ENCODE data around the gene HOXA11. TPM values are rescaled to one million over a fixed set of nuclear protein-coding genes. Genes with fewer than 3 reads are reported as not detected.
A peak's percentile ranks its signal among the peaks of the same experiment; 100 is the strongest.

Gene HOXA11
- total and polyA plus RNA-seq, 7 experiments from 2014 or later, result not detected

DNA sequence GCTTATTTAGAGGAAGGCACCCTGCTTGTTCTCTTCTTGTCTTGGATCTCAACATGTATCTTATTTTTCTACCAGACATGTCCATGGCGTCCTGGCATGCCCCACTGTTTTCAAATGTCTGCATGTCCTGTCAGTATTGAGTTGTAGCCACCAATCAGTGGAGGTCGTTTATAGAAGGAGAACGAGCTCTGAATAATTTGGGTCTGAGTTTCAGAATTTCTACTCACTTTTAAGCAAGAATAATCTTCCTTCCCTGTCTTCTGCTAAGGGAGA, 17.8 kb upstream of the HOXA11 start:
- H3K36me3 ChIP-seq (ENCODE audit: control insufficient read depth in 2 of 3, insufficient read depth in 3 of 3, low read length in 3 of 3), result no peaks in the 10 kb centered on the region
- peaks cover 15 to 18% of the 10 kb centered on the region in 2 donors for H3K4me1 ChIP-seq (ENCODE audit: control insufficient read depth in 2 of 2, insufficient read depth in 2 of 2, low read length in 2 of 2)
- Mint-ChIP-seq H3K27ac (no peak overlapping the region), H3K4me3 (peak overlapping the region in 3 of 10 donors; percentile 49 to 75 (median 74)), H3K9me3 (peaks cover 0 to 13% (median 3%) of the 10 kb centered on the region in 11 donors), H3K27me3 (peaks cover 83 to 89% (median 86%) of the 10 kb centered on the region in 5 donors), H3K4me1 (peaks cover 9 to 59% (median 52%) of the 10 kb centered on the region in 7 donors), H3K36me3 (peaks cover 0 to 5% (median 0%) of the 10 kb centered on the region in 5 donors)
- H3K27ac ChIP-seq (ENCODE audit: low read depth, low read length), result no peak overlapping the region
- H3K4me3 ChIP-seq (ENCODE audit: low read length), result no peak overlapping the region
- H3K27me3 ChIP-seq (ENCODE audit: control insufficient read depth in 2 of 2, insufficient read depth in 2 of 2, low read length in 2 of 2), result peaks cover 25 to 59% of the 10 kb centered on the region in 2 donors
- no peaks in the 10 kb centered on the region for H3K9me3 ChIP-seq (ENCODE audit: control insufficient read depth in 2 of 3, low read length in 3 of 3)
- ChIA-PET POLR2A (no interaction called here), CTCF (interaction anchor here (1.1 kb wide), 1 partner anchor 817 kb away, joined by 3 read pairs; no protein-coding TSS in a partner anchor)
- ATAC-seq (no peak), DNase-seq (no peak)
- intact Hi-C loops (cut with micrococcal nuclease), result loop anchor here in 1 of 2 donors (5.0 kb wide), 1 partner anchor 40 kb away; the partner anchor contains the start of gene EVX1

DNA sequence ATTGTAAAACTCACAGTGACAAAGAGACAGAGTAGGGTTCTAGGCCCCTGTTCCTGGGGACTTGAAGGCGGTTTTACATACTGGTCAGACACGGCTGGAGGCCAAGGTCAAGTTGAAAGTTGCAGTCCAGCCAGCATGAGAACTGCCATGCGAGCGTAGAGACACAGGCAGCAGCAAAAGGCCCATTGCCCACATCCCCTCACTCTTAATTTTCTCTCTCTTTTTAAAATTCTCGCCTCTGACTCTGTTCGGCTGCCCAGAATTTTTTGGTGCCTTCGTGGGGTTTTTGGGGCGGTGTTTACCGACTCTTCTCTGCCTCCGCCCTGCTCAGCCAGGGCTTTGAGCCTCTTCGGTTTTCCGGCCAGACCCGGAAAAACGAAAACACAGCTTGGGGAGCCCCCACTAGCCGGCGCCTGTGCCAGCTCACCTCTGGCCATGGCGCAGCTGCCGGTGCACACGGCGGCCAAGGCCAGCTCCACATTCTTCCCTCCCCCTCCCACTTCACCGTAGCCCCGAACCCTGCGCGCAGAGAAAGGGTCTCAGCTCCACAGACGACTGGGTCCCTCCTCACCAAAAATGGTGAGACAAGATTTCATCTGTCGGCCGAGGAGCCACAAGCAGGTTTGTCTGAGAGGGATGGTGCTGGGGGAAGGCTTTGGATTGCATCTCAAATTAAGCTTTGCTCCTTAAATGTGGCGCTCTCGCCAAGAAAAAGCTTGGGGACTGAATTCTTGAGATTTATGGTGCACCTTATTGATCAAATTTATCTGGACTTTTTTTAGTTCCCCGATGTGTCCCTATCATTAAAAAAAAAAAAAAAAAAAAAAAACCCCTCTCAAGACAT, 17.2 kb upstream of the HOXA11 start:
- ChIA-PET POLR2A (no interaction called here), CTCF (interaction anchor here (1.1 kb wide), 1 partner anchor 817 kb away, joined by 3 read pairs; no protein-coding TSS in a partner anchor)
- Mint-ChIP-seq H3K9me3 (peaks cover 0 to 14% (median 3%) of the 10 kb centered on the region in 11 donors), H3K4me3 (peak overlapping the region in 8 of 10 donors; percentile 30 to 85 (median 46)), H3K27ac (no peak overlapping the region), H3K27me3 (peaks cover 83 to 89% (median 86%) of the 10 kb centered on the region in 5 donors), H3K36me3 (peaks cover 0 to 5% (median 0%) of the 10 kb centered on the region in 5 donors), H3K4me1 (peaks cover 9 to 61% (median 52%) of the 10 kb centered on the region in 7 donors)
- Histone ChIP-seq H3K9me3 (ENCODE audit: control insufficient read depth in 2 of 3, low read length in 3 of 3) (no peaks in the 10 kb centered on the region), H3K27me3 (ENCODE audit: control insufficient read depth in 2 of 2, insufficient read depth in 2 of 2, low read length in 2 of 2) (peaks cover 28 to 59% of the 10 kb centered on the region in 2 donors), H3K4me1 (ENCODE audit: control insufficient read depth in 2 of 2, insufficient read depth in 2 of 2, low read length in 2 of 2) (peaks cover 15 to 18% of the 10 kb centered on the region in 2 donors), H3K4me3 (ENCODE audit: low read length) (no peak overlapping the region), H3K36me3 (ENCODE audit: control insufficient read depth in 2 of 3, insufficient read depth in 3 of 3, low read length in 3 of 3) (no peaks in the 10 kb centered on the region), H3K27ac (ENCODE audit: low read depth, low read length) (no peak overlapping the region)
- no peak for DNase-seq
- ATAC-seq, result no peak
- intact Hi-C loops (cut with micrococcal nuclease), result loop anchor here in 1 of 2 donors (5.0 kb wide), 1 partner anchor 40 kb away; the partner anchor contains the start of gene EVX1

DNA sequence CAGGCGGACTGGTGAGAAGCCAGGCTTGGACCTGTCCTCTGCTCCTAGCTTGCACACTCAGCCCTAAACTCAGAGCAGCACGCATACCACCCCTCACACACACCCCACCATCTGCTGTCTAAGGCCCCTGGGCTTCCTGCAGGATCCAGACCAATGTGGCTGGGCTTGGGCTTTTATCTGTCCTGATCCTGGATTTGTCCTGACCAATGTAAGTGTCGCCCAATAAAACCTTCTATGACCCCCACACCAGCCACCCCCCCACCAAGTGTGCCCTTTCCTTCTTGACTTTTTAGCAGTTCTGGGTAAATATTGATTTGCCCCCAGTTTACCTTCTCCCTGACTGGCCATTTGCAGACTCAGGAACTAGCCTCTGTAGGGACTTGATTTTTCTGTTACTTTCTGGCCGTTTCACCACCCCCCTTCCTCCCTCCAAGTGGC, 16.6 kb upstream of the HOXA11 start:
- Histone ChIP-seq H3K27ac (ENCODE audit: low read depth, low read length) (no peak overlapping the region), H3K9me3 (ENCODE audit: control insufficient read depth in 2 of 3, low read length in 3 of 3) (no peaks in the 10 kb centered on the region), H3K4me3 (ENCODE audit: low read length) (no peak overlapping the region), H3K36me3 (ENCODE audit: control insufficient read depth in 2 of 3, insufficient read depth in 3 of 3, low read length in 3 of 3) (no peaks in the 10 kb centered on the region), H3K4me1 (ENCODE audit: control insufficient read depth in 2 of 2, insufficient read depth in 2 of 2, low read length in 2 of 2) (peaks cover 15 to 18% of the 10 kb centered on the region in 2 donors), H3K27me3 (ENCODE audit: control insufficient read depth in 2 of 2, insufficient read depth in 2 of 2, low read length in 2 of 2) (peaks cover 28 to 59% of the 10 kb centered on the region in 2 donors)
- POLR2A ChIA-PET, result no interaction called here
- H3K4me1 Mint-ChIP-seq, result peaks cover 9 to 60% (median 52%) of the 10 kb centered on the region in 7 donors
- intact Hi-C loops (cut with micrococcal nuclease), result loop anchor here (2.0 to 5.0 kb wide), 2 partner anchors 17 to 41 kb away; partner anchors contain the start of genes EVX1 (in 1 of the 2) and HOXA11 (in 1 of the 2)
- peaks cover 0 to 14% (median 3%) of the 10 kb centered on the region in 11 donors for H3K9me3 Mint-ChIP-seq
- peak overlapping the region in 1 of 9 donors; percentile 65 for H3K27ac Mint-ChIP-seq
- H3K36me3 Mint-ChIP-seq, result peaks cover 0 to 5% (median 0%) of the 10 kb centered on the region in 5 donors
- CTCF ChIA-PET, result no interaction called here
- H3K27me3 Mint-ChIP-seq, result peaks cover 83 to 89% (median 86%) of the 10 kb centered on the region in 5 donors
- peak overlapping the region in 7 of 10 donors; percentile 69 to 85 (median 75) for H3K4me3 Mint-ChIP-seq
- DNase-seq (no peak), ATAC-seq (no peak)

DNA sequence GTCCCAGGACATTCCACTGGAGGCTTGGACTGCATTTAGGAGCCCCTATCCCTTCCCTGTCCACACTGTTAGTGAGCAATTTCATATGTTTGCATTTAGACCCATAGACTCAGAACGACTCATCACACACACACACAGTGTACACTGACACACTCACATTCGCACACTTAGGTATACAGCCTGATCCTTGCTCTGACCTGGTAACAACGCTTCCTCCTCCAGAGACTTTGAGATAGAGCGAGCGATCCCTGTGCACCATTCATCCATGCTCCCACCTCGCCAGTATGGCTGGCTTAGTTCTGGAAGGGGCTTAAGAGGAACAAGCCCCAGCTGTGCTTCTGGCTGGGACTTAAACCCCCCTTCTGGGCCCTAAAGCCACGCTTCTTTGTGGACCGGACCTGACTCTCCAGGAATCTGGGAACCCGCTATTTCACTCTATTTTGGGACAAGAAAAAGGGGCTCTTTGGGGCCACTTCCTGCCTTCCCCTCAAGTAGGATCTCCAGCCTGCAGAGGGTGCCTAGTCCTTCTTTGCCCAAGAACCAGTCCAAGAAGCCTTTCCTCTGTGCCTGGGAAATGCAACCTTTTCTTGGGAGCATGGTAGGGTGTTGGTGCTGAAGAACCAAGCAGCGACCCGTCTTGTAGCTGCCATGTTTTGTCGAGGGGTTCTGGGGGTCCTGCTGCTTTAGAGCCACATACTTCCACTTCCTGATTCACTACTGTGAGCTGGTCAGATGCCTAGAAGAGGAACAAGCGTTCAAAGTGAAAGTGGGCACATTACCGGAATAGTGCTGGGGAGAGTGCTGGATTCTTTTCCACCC, 15.9 kb upstream of the HOXA11 start:
- H3K4me3 ChIP-seq (ENCODE audit: low read length), result peak overlapping the region; percentile 11
- ATAC-seq, result peak; percentile 46
- Mint-ChIP-seq H3K27ac (peak overlapping the region in 4 of 9 donors; percentile 18 to 86 (median 68)), H3K9me3 (peaks cover 0 to 14% (median 1%) of the 10 kb centered on the region in 11 donors), H3K27me3 (peaks cover 82 to 88% (median 85%) of the 10 kb centered on the region in 5 donors), H3K4me3 (peak overlapping the region; percentile 41 to 85 (median 76)), H3K36me3 (peaks cover 0 to 5% (median 0%) of the 10 kb centered on the region in 5 donors), H3K4me1 (peaks cover 9 to 59% (median 52%) of the 10 kb centered on the region in 7 donors)
- CTCF ChIA-PET, result no interaction called here
- no peaks in the 10 kb centered on the region for H3K9me3 ChIP-seq (ENCODE audit: control insufficient read depth in 2 of 3, low read length in 3 of 3)
- intact Hi-C loops (cut with micrococcal nuclease), result loop anchor here (2.0 to 5.0 kb wide), 2 partner anchors 16 to 41 kb away; partner anchors contain the start of genes EVX1 (in 1 of the 2) and HOXA11 (in 1 of the 2)
- POLR2A ChIA-PET, result no interaction called here
- peaks cover 15 to 18% of the 10 kb centered on the region in 2 donors for H3K4me1 ChIP-seq (ENCODE audit: control insufficient read depth in 2 of 2, insufficient read depth in 2 of 2, low read length in 2 of 2)
- no peaks in the 10 kb centered on the region for H3K36me3 ChIP-seq (ENCODE audit: control insufficient read depth in 2 of 3, insufficient read depth in 3 of 3, low read length in 3 of 3)
- H3K27ac ChIP-seq (ENCODE audit: low read depth, low read length), result no peak overlapping the region
- DNase-seq, result no peak
- H3K27me3 ChIP-seq (ENCODE audit: control insufficient read depth in 2 of 2, insufficient read depth in 2 of 2, low read length in 2 of 2), result peaks cover 27 to 60% of the 10 kb centered on the region in 2 donors

DNA sequence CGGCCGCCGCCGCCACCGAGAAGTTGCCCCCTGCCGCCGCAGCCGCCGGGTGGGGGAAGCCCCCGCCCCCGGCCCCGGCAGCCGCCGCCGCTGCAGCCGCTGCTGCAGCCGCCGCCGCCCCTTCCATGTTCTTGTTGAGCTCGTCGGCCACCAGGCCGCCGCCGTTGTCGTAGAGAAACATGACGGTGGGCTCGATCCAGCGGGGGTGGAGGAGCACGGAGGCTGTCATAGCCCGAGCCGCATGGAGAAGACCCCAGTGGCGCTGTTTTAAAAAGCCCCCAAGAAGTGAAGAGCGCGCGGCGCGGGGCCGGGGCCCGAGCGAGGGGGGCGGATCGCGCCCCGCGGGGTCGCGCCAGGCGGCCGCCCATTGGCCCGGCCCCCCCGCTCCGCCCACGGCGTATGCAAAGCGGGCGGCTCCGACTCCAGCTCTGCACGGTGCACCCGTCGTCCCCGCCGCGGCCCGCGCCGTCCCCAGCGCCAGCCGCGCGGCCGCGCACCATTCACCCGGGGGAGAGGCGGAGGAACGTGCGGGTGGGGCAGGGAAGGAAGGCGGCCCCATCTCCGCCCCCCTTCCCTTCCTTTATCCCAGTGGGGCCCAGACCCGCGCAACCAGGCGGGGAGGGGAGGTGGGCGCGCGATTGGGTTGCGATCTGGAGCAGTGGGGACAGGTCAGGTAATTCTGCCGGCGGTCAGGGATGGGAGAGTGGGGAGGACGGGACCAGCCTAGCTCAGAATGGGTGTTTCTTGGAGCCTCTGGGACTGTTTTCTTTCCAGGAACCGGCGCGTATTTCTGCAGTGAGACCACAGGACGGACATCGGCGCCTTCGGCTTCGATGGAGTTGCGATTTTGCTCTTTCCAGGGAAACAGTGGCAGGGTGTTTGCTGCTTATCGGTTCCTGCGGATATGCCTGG, 15.1 kb upstream of the HOXA11 start, which contains the start of gene HOXA13:
HOXA13 (minus strand) TSS at position 243 of the 912 bp plus-strand sequence; CDS start at position 229, 14 bp downstream.
- Mint-ChIP-seq H3K4me1 (peaks cover 9 to 51% (median 45%) of the 10 kb centered on the region in 7 donors), H3K9me3 (peaks cover 0 to 12% (median 0%) of the 10 kb centered on the region in 11 donors), H3K27ac (peak within 1 kb of the TSS in 4 of 9 donors; percentile 65 to 86 (median 69)), H3K27me3 (peaks cover 83 to 87% (median 86%) of the 10 kb centered on the region in 5 donors), H3K36me3 (peaks cover 0 to 5% (median 0%) of the 10 kb centered on the region in 5 donors), H3K4me3 (peak within 1 kb of the TSS; percentile 51 to 91 (median 78))
- DNase-seq (peak in 1 of 9 donors; percentile 22), ATAC-seq (peak; percentile 63)
- Histone ChIP-seq H3K36me3 (ENCODE audit: control insufficient read depth in 2 of 3, insufficient read depth in 3 of 3, low read length in 3 of 3) (no peaks in the 10 kb centered on the region), H3K27me3 (ENCODE audit: control insufficient read depth in 2 of 2, insufficient read depth in 2 of 2, low read length in 2 of 2) (peaks cover 22 to 58% of the 10 kb centered on the region in 2 donors), H3K9me3 (ENCODE audit: control insufficient read depth in 2 of 3, low read length in 3 of 3) (no peaks in the 10 kb centered on the region), H3K27ac (ENCODE audit: low read depth, low read length) (no peak within 1 kb of the TSS), H3K4me3 (ENCODE audit: low read length) (peak within 1 kb of the TSS; percentile 11), H3K4me1 (ENCODE audit: control insufficient read depth in 2 of 2, insufficient read depth in 2 of 2, low read length in 2 of 2) (peaks cover 15 to 18% of the 10 kb centered on the region in 2 donors)
- CTCF ChIA-PET, result no interaction called here
- POLR2A ChIA-PET, result interaction anchor here (1.3 kb wide), 1 partner anchor 26 kb away, joined by 4 read pairs; the partner anchor contains the start of gene HOXA10
- intact Hi-C loops (cut with micrococcal nuclease), result loop anchor here (2.0 to 10.0 kb wide), 7 partner anchors 15 to 1755 kb away; partner anchors contain the start of genes EVX1 (in 1 of the 2), HOXA11 (in 1 of the 2) and TRIL (in 1 of the 2)

All from naive thymus-derived CD4-positive, alpha-beta T cell (primary cell).